BLaER1 treated with 17β-estradiol and CSF1 and Interleukin-3, amounts not matched to agents 10 nM and 100 nM (cell line): ENCODE data around the gene GJD3.

ENCODE experiments used
- H3K27ac ChIP-seq, 11 experiments: shearing (Covaris generic); formaldehyde crosslinking; 2 replicates each; pipeline ENCODE4 v1.8.1; 2022
- H3K27me3 ChIP-seq, 11 experiments: shearing (Covaris generic); formaldehyde crosslinking; 2 replicates each; pipeline ENCODE4 v1.8.1; 2022
- H3K36me3 ChIP-seq, 11 experiments: shearing (Covaris generic); formaldehyde crosslinking; 2 replicates each; pipeline ENCODE4 v1.8.1; 2022
- H3K4me1 ChIP-seq, 10 experiments: shearing (Covaris generic); formaldehyde crosslinking; 2 replicates each; pipeline ENCODE4 v1.8.1; 2022
- H3K4me2 ChIP-seq, 11 experiments: shearing (Covaris generic); formaldehyde crosslinking; 2 replicates each; pipeline ENCODE4 v1.8.1; 2022
- H3K4me3 ChIP-seq, 10 experiments: shearing (Covaris generic); formaldehyde crosslinking; 2 replicates each; pipeline ENCODE4 v1.8.1; 2022
- H3K9ac ChIP-seq, 11 experiments: shearing (Covaris generic); formaldehyde crosslinking; 2 replicates each; pipeline ENCODE4 v1.8.1; 2022
- H3K9me3 ChIP-seq, 11 experiments: shearing (Covaris generic); formaldehyde crosslinking; replicated peaks in 1 of 11; 2 replicates each; pipeline ENCODE4 v1.8.1; 2022
- H4K20me1 ChIP-seq, 11 experiments: shearing (Covaris generic); formaldehyde crosslinking; 2 replicates each; pipeline ENCODE4 v1.8.1; 2022
- Cebpa-rat ChIP-seq, 11 experiments: shearing (Covaris generic); IDR thresholded peaks; 2 replicates each; pipeline ENCODE4 v1.8.1; 2022

The GJD3 gene

GRCh38 chr17:40335620-40336019 is 28.9 kb downstream of the GJD3 start:
- Histone ChIP-seq H3K27ac (peak overlapping the region in 9 of 11 experiments; percentile 54 to 99 (median 73); a peak in 15 of 22 replicates), H3K9me3 (0 out of 22 replicates have a peak, but pooled peaks cover 0 to 4% (median 0%) of the 10 kb centered on the region in 11 experiments), H3K4me3 (peak overlapping the region in 1 of 10 experiments; percentile 64; a peak in 2 of 20 replicates), H3K27me3 (no peaks in the 10 kb centered on the region), H3K36me3 (peaks cover 5 to 63% (median 15%) of the 10 kb centered on the region in 11 experiments; a peak in 16 of 22 replicates), H3K4me1 (peaks cover 87 to 100% (median 100%) of the 10 kb centered on the region in 10 experiments), H4K20me1 (peaks cover 0 to 25% (median 4%) of the 10 kb centered on the region in 11 experiments; a peak in 10 of 22 replicates), H3K9ac (peak overlapping the region in 3 of 11 experiments; percentile 57 to 63 (median 62); a peak in 5 of 22 replicates), H3K4me2 (peak overlapping the region in 9 of 11 experiments; percentile 95 to 100 (median 99); a peak in 17 of 22 replicates)
- no peak for TF ChIP-seq Cebpa-rat (IDR thresholded peaks at IDR 0.05)

DNA sequence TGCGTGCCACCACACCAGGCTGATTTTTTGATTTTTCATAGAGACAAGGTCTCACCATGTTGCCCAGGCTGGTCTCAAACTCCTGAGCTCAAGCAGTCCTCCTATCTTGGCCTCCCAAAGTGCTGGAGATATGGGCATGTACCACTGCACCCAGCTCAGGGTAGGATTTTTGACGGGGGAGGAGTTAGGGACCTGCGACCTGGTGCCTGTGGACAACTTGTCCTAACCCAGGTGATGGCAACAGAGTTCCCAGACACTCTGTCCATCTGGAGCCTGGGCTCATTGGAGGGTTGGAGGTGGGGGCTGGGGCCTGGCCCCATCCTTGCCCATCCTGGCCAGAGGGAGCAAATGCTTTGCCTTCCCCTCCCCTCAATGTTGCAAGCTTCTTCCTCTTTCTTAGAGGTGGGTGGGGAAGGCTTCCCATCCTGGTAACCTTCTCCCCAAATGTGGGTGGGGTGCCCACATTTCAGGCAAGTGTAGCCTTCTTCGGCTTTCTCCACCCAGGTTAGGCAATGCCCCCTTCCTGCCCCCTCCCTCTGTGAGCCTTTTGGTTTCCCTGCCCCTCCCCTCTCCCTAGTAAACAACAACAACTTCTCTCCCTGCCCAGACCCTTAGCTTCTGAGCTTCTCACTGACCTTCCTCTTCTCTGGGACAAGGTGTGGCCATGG is 30.6 kb downstream of the GJD3 start:
- H3K9ac ChIP-seq: peak overlapping the region; percentile 28 to 66 (median 56); a peak in 18 of 22 replicates
- H4K20me1 ChIP-seq: peaks cover 0 to 15% (median 0%) of the 10 kb centered on the region in 11 experiments; a peak in 4 of 22 replicates
- peaks cover 87 to 100% (median 100%) of the 10 kb centered on the region in 10 experiments for H3K4me1 ChIP-seq

GRCh38 chr17:40331743-40332641 is 32.5 kb downstream of the GJD3 start:
- no peak for TF ChIP-seq Cebpa-rat (IDR thresholded peaks at IDR 0.05)
- H3K4me1 ChIP-seq: peaks cover 87 to 100% (median 100%) of the 10 kb centered on the region in 10 experiments
- peak overlapping the region; percentile 44 to 76 (median 64); a peak in 20 of 22 replicates for H3K9ac ChIP-seq
- H3K9me3 ChIP-seq: no peaks in the 10 kb centered on the region
- H3K4me2 ChIP-seq: peak overlapping the region; percentile 85 to 100 (median 99)
- peak overlapping the region in 5 of 10 experiments; percentile 22 to 64 (median 46); a peak in 10 of 20 replicates for H3K4me3 ChIP-seq
- H3K27me3 ChIP-seq: no peaks in the 10 kb centered on the region
- H3K36me3 ChIP-seq: peaks cover 5 to 44% (median 15%) of the 10 kb centered on the region in 11 experiments; a peak in 16 of 22 replicates
- H4K20me1 ChIP-seq: peaks cover 0 to 23% (median 0%) of the 10 kb centered on the region in 11 experiments; a peak in 7 of 22 replicates
- H3K27ac ChIP-seq: peak overlapping the region; percentile 48 to 99 (median 73)

More for the DNA sequence above, 30.6 kb downstream of the GJD3 start:
- Histone ChIP-seq H3K27ac (peak overlapping the region; percentile 54 to 99 (median 72); a peak in 21 of 22 replicates), H3K36me3 (peaks cover 5 to 57% (median 15%) of the 10 kb centered on the region in 11 experiments; a peak in 16 of 22 replicates), H3K27me3 (no peaks in the 10 kb centered on the region), H3K4me2 (peak overlapping the region; percentile 85 to 100 (median 99)), H3K9me3 (0 out of 22 replicates have a peak, but pooled peaks cover 0 to 4% (median 0%) of the 10 kb centered on the region in 11 experiments), H3K4me3 (peak overlapping the region in 5 of 10 experiments; percentile 1 to 64 (median 46); a peak in 7 of 20 replicates)
- TF ChIP-seq Cebpa-rat (IDR thresholded peaks at IDR 0.05): peak in 6 of 11 experiments; percentile 35 to 73 (median 64); a peak in 9 of 22 replicates

DNA sequence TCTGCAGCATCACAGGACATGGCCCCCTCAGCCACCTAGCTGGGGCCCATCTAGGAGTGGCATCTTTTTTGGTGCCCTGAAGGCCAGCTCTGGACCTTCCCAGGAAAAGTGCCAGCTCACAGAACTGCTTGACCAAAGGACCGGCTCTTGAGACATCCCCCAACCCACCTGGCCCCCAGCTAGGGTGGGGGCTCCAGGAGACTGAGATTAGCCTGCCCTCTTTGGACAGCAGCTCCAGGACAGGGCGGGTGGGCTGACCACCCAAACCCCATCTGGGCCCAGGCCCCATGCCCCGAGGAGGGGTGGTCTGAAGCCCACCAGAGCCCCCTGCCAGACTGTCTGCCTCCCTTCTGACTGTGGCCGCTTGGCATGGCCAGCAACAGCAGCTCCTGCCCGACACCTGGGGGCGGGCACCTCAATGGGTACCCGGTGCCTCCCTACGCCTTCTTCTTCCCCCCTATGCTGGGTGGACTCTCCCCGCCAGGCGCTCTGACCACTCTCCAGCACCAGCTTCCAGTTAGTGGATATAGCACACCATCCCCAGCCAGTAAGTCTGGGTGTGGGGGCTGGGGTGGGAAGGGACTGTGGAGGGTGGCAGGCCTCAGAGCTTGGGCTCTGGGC is 33.6 kb downstream of the GJD3 start:
- Histone ChIP-seq H3K27ac (peak overlapping the region in 10 of 11 experiments; percentile 57 to 99 (median 78); a peak in 20 of 22 replicates), H3K36me3 (peaks cover 5 to 37% (median 15%) of the 10 kb centered on the region in 11 experiments; a peak in 16 of 22 replicates)

DNA sequence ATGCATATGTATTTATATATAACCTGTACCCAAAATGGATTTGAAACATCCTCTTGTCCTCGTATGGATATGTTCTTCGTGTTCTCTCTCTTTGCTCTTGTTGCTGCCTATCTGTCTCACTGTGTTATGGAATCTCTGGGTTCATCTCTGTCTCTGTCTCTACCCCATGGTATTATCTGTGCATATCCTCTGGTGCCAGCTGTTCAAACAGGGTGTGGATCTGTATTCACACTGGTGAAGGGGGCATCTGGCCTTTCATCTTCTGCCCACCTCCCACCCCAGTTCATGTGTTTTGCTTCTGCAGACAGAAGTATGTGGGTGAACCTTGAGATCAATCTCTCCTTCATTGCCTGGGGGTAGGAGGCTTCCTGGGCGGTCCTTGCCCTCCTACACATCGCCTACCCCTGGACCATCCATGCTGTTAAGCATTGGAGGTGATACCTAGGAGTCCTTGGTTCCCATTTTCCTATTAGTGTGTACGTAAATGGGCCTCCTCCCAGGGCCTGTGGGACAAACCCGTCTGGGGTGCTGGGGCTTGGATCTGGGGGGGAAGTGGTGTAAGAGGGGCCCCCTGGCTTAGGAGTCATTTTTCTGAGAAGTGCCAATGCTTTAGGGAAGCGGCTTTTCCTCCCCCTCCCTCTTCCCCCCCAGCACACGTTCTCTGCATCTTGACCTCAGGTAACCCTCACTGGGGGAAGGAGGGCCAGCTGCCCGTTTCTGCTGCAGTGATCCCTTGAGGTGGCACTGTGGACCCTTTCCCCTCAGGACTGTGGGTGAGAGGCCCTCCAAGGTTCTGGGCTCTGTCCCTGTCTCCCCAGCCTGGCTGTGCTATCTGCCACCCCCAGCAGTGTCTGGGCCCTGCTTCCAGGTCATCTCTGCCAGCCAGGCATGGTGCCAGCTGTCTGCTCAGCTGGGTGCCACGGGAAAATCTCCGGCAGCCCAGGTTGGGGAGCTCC is 34.4 kb downstream of the GJD3 start:
- H3K4me3 ChIP-seq: peak overlapping the region in 8 of 10 experiments; percentile 4 to 64 (median 24); a peak in 14 of 20 replicates
- H3K27me3 ChIP-seq: no peaks in the 10 kb centered on the region
- H3K4me2 ChIP-seq: peak overlapping the region; percentile 85 to 100 (median 99)
- no peaks in the 10 kb centered on the region for H3K9me3 ChIP-seq
- H4K20me1 ChIP-seq: peaks cover 0 to 42% (median 0%) of the 10 kb centered on the region in 11 experiments; a peak in 8 of 22 replicates
- peak overlapping the region; percentile 34 to 99 (median 73); a peak in 21 of 22 replicates for H3K27ac ChIP-seq
- peak overlapping the region; percentile 21 to 76 (median 64) for H3K9ac ChIP-seq
- H3K4me1 ChIP-seq: peaks cover 99 to 100% (median 100%) of the 10 kb centered on the region in 10 experiments
- H3K36me3 ChIP-seq: peaks cover 5 to 34% (median 13%) of the 10 kb centered on the region in 11 experiments; a peak in 16 of 22 replicates
- TF ChIP-seq Cebpa-rat (IDR thresholded peaks at IDR 0.05): no peak

More for the DNA sequence above, 33.6 kb downstream of the GJD3 start:
- Histone ChIP-seq H4K20me1 (peaks cover 0 to 33% (median 0%) of the 10 kb centered on the region in 11 experiments; a peak in 8 of 22 replicates), H3K9ac (peak overlapping the region; percentile 21 to 76 (median 64); a peak in 21 of 22 replicates), H3K27me3 (no peaks in the 10 kb centered on the region), H3K4me1 (peaks cover 94 to 100% (median 100%) of the 10 kb centered on the region in 10 experiments), H3K9me3 (no peaks in the 10 kb centered on the region), H3K4me3 (peak overlapping the region in 6 of 10 experiments; percentile 6 to 64 (median 38); a peak in 12 of 20 replicates), H3K4me2 (peak overlapping the region; percentile 85 to 100 (median 99))
- TF ChIP-seq Cebpa-rat (IDR thresholded peaks at IDR 0.05): no peak

GRCh38 chr17:40328386-40328766 is 36.2 kb downstream of the GJD3 start:
- peak overlapping the region in 4 of 10 experiments; percentile 33 to 55 (median 42); a peak in 5 of 20 replicates for H3K4me3 ChIP-seq
- H3K9me3 ChIP-seq: no peaks in the 10 kb centered on the region
- H3K4me2 ChIP-seq: peak overlapping the region; percentile 95 to 100 (median 99)
- peak in 2 of 11 experiments; percentile 17 to 24; a peak in 1 of 22 replicates for TF ChIP-seq Cebpa-rat (IDR thresholded peaks at IDR 0.05)
- peak overlapping the region in 8 of 11 experiments; percentile 9 to 92 (median 57); a peak in 12 of 22 replicates for H3K9ac ChIP-seq
- H3K27me3 ChIP-seq: no peaks in the 10 kb centered on the region
- peaks cover 5 to 28% (median 13%) of the 10 kb centered on the region in 11 experiments; a peak in 16 of 22 replicates for H3K36me3 ChIP-seq
- H4K20me1 ChIP-seq: peaks cover 0 to 58% (median 1%) of the 10 kb centered on the region in 11 experiments; a peak in 12 of 22 replicates
- H3K4me1 ChIP-seq: peaks cover 99 to 100% (median 100%) of the 10 kb centered on the region in 10 experiments
- H3K27ac ChIP-seq: peak overlapping the region in 10 of 11 experiments; percentile 19 to 99 (median 76); a peak in 17 of 22 replicates
